DMS 273 (cell line): Measurements from ENCODE around the gene GTSE1.

Experiments
- DNase-seq: peaks from one replicate; lab custom pipeline; 2025; ENCODE audit not compliant: unreplicated experiment; lab: John Stamatoyannopoulos, UW

Gene GTSE1

DNA sequence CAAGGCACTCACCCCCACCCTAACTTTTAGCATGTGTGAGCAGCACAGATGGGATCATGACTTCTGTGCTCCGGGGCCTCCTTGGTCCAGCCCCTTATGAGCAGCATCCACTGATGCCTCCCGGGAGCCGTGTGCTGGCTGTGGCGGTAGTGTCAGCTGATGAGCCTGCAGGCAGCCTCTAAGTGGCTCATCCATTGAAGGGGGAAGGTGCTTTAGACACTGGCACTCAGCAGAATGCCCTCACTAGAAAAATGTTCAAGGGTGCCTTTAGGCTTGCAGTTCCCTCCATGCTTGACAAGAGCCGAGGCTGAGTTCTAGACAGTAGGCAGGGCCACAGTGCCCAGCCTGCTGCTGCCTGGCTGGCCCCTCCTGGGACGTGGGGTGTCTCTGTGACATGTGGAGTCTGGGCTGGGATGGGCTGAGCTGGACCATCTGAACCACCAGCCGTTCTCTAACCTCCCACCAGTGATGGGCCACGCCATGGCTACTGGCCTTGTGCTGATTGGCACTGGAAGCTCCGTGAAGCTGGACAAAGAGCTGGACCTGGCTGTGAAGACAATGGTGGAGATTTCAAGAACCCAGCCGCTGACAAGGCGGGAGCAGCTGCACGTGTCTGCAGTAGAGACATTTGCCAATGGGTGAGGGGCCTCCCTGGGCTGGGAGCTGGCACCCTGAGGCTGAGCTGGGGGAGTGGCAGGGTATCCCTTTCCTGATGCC, 23.1 kb upstream of the GTSE1 start:
- DNase-seq = no peak

DNA sequence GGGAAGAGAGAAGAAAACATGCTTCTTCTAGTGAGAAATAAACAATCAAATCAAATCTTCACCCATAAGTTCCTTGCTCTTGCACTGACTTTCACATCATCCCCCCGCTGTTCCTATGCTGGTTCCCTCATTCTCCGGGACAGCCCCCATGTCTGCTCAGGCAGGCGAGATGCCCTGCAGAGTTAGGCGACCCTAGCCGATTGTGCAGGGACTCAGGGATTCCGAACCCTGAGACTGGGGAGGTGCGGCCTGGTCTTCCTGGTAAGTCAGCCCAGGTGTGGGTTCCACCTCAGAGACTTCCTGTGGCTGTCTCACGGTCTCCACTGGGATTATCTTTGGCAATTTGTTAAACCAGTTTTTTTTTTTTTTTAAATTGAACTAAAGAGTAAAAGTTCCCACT, 22.3 kb upstream of the GTSE1 start:
- DNase-seq = no peak

DNA sequence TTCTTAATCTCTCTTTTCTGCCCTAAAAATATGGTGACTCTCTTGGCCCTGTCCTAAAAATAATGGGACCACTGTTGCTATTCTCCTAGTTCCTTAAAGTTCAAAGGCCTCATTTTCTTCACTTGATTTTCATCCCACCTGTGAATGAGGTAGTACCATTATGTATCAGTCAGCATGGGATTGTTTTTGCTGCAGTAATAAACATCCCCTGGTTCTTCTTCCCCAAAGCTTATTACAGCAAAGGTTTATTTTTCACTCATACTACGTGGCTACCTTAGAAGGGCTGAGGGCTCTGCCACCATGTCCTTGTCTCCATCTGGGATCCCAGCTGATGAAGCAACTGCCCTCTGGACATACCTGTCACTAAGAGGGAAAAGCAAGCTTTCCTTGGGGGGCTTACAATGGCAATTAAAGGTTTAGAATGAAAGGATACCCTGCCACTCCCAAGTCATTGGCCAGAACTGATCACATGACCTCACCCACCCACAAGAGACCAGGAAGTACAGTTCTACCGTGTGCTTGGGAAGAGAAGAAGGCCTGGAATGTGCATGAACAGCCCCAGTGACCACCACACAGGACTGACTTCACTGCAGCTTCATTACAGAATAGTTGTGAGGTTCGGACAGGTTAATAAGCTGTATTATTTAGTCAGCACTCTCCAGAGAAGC, 21.1 kb upstream of the GTSE1 start:
- DNase-seq = no peak

DNA sequence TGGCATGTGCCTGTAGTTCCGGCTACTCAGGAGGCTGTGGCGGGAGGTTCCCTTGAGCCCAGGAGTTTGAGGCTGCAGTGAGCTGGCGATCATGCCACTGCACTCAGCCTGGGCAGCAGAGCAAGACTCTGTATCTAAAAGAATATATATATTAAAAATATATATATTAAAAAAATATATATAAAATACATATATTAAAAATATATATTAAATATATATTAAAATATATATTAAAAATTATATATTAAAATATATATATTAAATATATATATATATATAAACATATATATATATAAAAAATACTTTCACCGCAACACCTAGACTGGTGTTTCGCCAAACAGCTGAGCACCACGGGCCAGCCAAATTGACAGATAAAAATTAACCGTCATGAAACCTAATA, 20.1 kb upstream of the GTSE1 start:
- DNase-seq = no peak

DNA sequence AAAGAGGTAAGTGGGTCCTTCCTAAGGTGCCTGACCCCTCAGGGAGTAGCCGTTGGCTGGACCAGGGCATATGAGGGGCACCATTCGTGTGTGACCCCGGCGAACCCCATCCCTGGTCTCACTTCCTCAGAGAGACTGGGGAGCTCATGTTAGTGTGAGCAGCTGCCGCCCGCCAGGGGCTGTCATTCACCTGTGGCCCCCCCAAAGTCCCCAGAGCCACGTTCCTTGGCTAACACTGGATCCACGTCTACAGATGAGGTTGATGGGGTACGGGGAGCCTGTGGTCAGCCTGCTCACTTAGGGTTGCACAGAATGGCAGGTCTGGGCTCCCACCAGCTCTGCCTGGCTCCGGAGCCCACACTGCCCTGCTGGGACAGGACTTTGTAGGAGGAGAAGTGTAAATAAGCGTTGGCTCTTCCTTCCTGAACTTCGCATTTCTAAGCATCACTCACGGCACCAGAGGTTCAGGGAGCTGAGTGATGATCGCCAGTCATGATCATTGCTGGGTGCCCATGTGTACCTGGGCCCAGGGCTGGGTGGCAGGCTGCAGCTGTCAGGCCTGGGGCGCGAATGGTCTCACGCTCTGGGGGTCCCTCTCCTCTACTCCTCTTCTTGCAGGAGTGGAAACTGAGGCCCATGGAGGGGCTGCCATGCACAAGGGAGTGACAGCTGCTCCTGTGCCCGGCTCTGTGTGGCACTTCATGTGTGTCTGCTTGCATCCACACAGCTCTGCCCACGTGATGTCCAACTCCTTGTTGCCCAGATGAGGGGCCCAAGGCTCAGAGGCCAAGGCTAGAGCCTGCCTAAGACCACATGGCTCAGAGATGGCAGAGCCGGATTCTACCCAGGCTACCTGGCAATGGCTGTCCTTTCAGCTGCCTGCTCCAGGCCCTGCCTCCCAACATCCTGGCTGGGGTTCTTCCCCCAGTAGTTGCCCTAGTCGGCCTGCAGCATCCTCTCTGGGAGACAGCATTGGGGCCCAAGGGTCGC, 17.7 kb upstream of the GTSE1 start:
- DNase-seq = no peak

DNA sequence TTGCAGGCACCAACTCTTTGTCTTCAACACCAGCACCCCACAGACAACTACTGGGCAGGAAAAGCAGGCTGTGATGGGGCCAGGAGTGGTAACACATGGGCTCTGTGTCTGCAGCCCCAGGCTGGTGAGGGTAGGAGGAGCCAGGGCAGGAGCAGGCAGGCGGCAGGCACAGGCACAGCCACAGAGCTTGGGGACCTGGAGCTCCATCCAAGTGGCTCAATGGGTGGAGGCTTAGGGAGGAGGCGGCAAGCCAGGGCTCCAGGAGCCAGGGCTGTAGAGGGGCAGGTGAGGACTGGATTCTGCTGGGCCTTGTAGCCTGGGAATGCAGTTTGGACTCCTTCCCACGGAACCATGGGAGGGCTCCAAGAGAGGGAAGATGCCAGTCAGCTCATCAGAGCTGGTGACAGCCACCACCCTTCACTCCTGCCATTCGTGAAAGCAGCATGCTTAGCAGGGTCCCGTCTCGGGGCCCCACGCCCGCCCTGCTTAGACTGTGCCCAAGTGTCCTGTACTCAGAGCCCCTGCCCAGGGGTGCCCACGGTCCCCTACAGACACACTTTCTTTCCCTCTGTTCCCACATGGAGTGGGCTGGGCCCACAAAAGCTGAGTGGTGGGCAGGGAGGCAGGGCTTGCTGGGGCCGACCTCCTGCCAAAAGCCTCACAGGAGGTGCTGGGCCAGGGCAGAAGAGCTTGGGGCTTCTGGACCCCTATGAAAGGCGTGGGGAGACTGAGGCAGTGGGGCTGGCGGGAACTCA, 16.4 kb upstream of the GTSE1 start:
- no peak for DNase-seq

DNA sequence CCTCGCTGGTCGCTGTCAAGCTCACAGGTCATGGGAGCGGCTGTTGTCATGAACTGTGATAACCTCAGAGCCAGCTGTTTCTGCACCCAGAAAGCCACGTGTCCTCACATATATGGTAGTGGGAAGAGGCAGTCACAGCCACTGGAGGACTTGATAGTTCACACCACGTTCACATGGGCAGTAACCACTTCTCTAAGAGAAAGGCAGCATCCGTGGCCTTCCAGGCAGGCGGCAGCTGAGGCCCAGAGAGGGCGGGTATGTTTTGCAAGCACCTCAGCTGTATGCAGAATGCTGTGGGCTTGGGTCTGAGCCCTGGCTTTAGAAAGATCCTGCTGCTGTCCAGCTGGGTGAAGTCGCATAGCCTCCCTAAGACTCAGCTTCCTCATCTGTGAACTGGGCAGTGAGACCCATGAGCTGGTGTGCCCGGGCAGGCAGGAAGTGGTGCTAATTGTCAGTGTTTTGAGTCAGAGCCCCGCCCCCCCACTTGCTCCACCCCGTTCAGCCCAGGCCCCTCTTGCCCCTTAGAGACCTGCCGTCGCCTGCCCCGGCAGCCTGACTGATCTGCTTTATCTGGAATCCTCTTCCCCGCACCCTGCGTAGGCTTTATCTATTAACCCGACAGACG, 15.6 kb upstream of the GTSE1 start:
- DNase-seq = no peak

DNA sequence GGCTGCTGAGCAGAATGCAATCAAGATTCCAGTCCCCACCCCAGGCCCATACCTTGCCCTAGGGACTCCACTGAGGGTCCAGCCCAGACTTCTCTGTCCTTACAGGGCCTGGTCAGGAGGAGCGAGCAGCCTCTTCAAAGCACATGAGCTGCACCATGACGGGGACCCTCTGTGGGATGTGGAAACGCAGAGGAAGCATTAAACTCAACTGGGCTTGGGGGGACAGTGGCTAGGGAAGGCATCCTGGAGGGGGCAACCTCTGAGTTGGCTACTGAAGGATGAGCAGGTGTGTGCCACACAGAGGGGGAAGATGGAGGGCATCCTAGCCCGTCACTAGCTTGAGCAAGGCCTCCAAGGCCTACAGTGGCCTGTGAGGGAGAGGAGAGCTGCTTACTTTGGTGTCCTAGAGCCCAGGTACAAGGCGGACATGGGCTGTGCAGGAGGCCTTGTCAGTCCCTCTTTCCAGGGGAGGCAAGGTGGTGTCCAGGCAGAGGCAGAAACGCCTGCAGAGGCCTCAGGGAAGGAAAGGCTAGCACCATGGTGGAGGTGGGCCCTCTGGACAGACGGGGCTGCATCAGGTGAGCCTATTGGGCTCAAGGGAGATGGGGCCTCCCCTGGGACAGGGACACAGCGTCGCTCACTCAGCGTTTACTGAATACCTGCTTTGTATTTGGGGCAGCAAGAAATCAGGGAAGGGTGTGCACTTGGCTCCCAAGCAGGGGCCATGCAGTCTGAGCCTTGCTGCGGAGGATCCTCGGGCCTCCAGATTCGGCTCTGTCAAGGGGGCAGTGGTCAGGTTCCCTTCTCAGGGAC, 14.6 kb upstream of the GTSE1 start:
- DNase-seq = no peak

DNA sequence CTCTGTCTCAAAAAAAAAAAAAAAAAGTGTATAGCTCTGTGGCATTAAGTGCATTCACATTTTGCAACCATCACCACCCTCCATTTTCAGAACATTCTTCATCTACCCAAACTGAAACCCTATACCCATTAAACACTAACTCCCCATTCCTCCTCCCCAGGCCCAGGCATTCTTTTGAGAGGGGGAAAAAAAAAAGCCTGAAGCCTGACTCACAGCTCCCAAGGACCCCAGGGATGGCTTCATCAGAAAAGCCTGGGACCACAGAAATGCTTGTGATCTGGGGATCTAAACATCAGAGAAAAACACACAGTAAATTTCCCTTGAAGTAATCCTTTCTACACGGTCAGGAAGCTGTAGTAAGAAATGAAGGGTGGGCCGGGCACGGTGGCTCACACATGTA, 10.7 kb upstream of the GTSE1 start:
- DNase-seq = no peak

DNA sequence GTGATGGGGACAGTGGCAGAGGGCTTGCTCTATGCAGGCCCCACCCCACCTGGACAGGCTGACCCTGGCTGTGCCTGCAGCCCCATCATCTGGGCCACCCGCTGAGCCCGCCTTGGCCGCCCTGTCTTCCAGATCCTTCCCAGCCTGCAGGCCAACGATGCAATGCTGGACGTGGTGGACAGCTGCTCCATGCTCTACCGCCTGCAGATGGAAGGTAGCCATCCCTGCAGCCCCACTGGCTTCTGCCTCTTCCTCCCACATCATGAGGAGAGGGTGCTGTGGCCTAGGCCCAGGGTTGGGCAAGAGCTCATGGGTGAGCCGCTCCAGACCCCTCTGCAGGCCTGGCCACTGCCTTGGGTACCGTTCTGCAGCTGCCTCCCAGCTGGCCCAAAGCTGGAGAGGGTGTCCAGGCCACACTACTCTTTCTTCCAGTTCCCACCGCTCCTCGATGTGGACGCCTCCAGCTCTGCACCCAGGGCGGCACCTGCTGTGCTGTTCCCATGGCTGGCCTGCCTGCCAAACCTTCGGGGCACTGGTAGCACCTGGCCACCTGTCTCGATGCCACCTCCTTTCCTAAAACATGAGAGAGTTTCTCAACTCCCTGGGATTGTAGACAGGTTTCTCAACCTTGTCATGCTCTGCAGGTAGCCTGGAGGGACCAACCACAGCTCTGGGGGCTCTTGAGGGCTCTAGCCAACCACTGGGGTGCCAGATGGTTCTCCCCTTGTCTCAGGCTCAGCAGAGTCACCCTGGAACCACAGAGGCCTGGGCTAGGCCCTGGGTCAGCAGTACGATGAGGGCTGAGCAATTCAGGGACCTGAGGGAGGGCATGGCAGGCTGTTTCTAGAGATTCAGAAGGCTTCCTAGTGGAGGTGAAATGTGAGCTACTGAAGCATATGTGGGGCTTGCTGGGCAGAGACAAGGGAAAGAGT, 9.5 kb upstream of the GTSE1 start:
- DNase-seq = no peak

- DNase-seq = no peak
Measured at GRCh38 chr22:46287873-46288751, 8.6 kb upstream of the GTSE1 start.

GRCh38 chr22:46288846-46289243, 7.8 kb upstream of the GTSE1 start:
- DNase-seq = no peak

GRCh38 chr22:46289244-46289891, 7.3 kb upstream of the GTSE1 start:
- no peak for DNase-seq

- no peak for DNase-seq
Measured at GRCh38 chr22:46290121-46290842, 6.4 kb upstream of the GTSE1 start.

DNA sequence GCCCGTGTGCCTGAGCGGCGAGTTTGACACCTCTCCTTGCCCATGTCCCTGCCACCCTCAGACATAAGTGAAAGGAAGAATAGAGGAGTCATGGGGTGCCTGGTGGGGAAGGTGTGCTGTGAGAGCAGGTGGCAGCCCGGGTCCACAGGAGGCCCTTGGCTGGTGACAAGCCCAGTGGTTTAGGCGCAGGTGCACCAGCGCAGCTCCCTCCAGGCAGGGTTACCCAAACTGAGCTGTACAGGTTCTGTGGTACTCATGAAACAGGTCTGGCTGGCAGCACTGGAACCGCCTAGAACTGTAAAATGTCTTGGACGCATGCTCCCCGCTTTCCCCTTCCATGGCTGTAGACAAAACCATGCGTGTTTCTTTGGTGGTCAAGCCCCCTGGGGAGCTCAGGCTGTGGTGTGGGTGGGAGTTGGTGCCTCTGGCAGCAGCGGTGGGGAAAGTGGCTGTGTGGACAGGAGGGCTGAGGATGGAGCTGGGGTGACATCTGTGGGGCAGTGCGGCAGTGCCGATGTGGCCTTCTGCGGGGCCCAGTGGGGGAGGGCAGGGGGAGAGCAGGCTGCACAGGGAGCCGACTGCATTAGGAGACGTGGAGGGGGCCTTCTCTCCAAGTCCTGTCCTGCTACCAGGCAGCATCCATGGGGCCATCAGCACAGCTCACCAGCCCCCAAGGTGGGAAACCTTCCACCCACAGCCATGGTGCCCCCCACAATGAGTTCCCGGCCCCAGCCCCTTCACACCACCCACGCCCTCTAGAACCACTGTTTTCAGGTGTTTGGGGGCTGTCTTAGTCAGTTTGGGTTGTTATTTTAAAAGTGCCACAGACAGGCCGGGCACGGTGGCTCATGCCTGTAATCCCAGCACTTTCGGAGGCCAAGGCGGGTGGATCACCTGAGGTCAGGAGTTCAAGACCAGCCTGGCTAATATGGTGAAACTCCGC, 5.6 kb upstream of the GTSE1 start:
- DNase-seq = no peak
